Globus pallidus (tissue), 1 donor: Measurements from ENCODE around the gene DIP2C.

Experiments
- DNase-seq: peaks from one replicate; pipeline ENCODE4 v3.0.0-alpha.2; 2015; ENCODE audit warnings: low spot score

Gene DIP2C

GRCh38 chr10:625751-626711, 63.4 kb downstream of the DIP2C start:
- no peak for DNase-seq

GRCh38 chr10:625333-625696, 64.2 kb downstream of the DIP2C start:
- no peak for DNase-seq

GRCh38 chr10:624605-625332, 64.7 kb downstream of the DIP2C start:
- peak; percentile 96 for DNase-seq

- DNase-seq, result no peak
Observed at GRCh38 chr10:624312-624604, 65.2 kb downstream of the DIP2C start.

- DNase-seq, result no peak
Observed at GRCh38 chr10:623477-624311, 65.8 kb downstream of the DIP2C start.

- DNase-seq, result peak; percentile 67
Observed at GRCh38 chr10:623014-623413, 66.5 kb downstream of the DIP2C start.

- DNase-seq, result peak; percentile 71
Observed at GRCh38 chr10:621981-622740, 67.3 kb downstream of the DIP2C start.

GRCh38 chr10:621513-621912, 68.0 kb downstream of the DIP2C start:
- no peak for DNase-seq

GRCh38 chr10:620971-621370, 68.5 kb downstream of the DIP2C start:
- no peak for DNase-seq

GRCh38 chr10:620417-620816, 69.1 kb downstream of the DIP2C start:
- no peak for DNase-seq

GRCh38 chr10:619710-620109, 69.8 kb downstream of the DIP2C start:
- DNase-seq, result peak; percentile 29

- no peak for DNase-seq
Observed at GRCh38 chr10:618229-618989, 71.1 kb downstream of the DIP2C start.

GRCh38 chr10:617471-617870, 72.0 kb downstream of the DIP2C start:
- DNase-seq, result no peak

- peak; percentile 56 for DNase-seq
Observed at GRCh38 chr10:615583-616152, 73.8 kb downstream of the DIP2C start.

GRCh38 chr10:614790-615582, 74.5 kb downstream of the DIP2C start:
- DNase-seq, result peak; percentile 94

GRCh38 chr10:614139-614711, 75.2 kb downstream of the DIP2C start:
- DNase-seq, result no peak

GRCh38 chr10:613271-614138, 76.0 kb downstream of the DIP2C start:
- no peak for DNase-seq

GRCh38 chr10:612696-613095, 76.8 kb downstream of the DIP2C start:
- no peak for DNase-seq
